SU-DHL-6 (cell line): Measurements from ENCODE around the gene FYCO1.
A peak's percentile ranks its signal among the peaks of the same experiment; 100 is the strongest.
"Not testable (repeated sequence)": the region's sequence is repeated elsewhere in the genome, so short reads cannot be mapped to it uniquely, and the experiment has no call there.

Experiments
- H2AFZ ChIP-seq: fragments of 200-600 bp; sonication (generic); 2 replicates; pipeline ENCODE4 v1.6.1; 2014; ENCODE audit warnings: low read depth, mild to moderate bottlenecking, moderate library complexity, mixed read lengths, antibody characterized with exemption, low read length; ENCODE audit not compliant: severe bottlenecking
- H3F3A ChIP-seq: fragments of 200-600 bp; shearing (Covaris generic); 2 replicates; pipeline ENCODE4 v1.6.0; 2016; ENCODE audit warnings: antibody characterized with exemption, mild to moderate bottlenecking; ENCODE audit not compliant: insufficient read depth
- H3K27ac ChIP-seq: fragments of 200-600 bp; sonication (generic); 2 replicates; pipeline ENCODE4 v1.5.1; 2016; ENCODE audit warnings: low read depth, mild to moderate bottlenecking, low read length, moderate library complexity, mixed read lengths
- H3K27me3 ChIP-seq: fragments of 200-600 bp; sonication (generic), shearing (Covaris generic); 2 replicates; pipeline ENCODE4 v1.6.0; 2014; ENCODE audit warnings: mild to moderate bottlenecking, low read length
- H3K36me3 ChIP-seq: fragments of 200-600 bp; sonication (generic); 2 replicates; pipeline ENCODE4 v1.6.1; 2014; ENCODE audit warnings: mild to moderate bottlenecking, low read length, mixed read lengths
- H3K4me2 ChIP-seq: fragments of 300-600, 200-600 bp; shearing (Covaris generic), sonication (generic); 2 replicates; pipeline ENCODE4 v1.6.0; 2014; ENCODE audit warnings: low read length, low read depth, mild to moderate bottlenecking; ENCODE audit not compliant: poor library complexity, severe bottlenecking
- H3K4me3 ChIP-seq: fragments of 200-600 bp; sonication (generic); 2 replicates; pipeline ENCODE4 v1.5.1; 2014; ENCODE audit warnings: antibody characterized with exemption, low read length, mild to moderate bottlenecking, mixed read lengths; ENCODE audit not compliant: insufficient read depth, poor library complexity, severe bottlenecking
- H3K79me2 ChIP-seq: fragments of 200-600 bp; sonication (generic); 2 replicates; pipeline ENCODE4 v1.6.1; 2014; ENCODE audit warnings: mild to moderate bottlenecking, low read length, moderate library complexity; ENCODE audit not compliant: insufficient read depth
- H3K9ac ChIP-seq: fragments of 200-600 bp; sonication (generic); 2 replicates; pipeline ENCODE4 v1.7.0; 2014; ENCODE audit warnings: mild to moderate bottlenecking, low read length
- H3K9me2 ChIP-seq: fragments of 200-600 bp; sonication (generic); replicated peaks from 2 replicates; pipeline ENCODE4 v1.6.1; 2014; ENCODE audit warnings: low read length; ENCODE audit not compliant: insufficient read depth
- H3K9me3 ChIP-seq: fragments of 200-600 bp; sonication (generic); 2 replicates; pipeline ENCODE4 v1.6.1; 2014; ENCODE audit warnings: low read length, mixed read lengths; ENCODE audit not compliant: insufficient read depth
- H4K20me1 ChIP-seq: fragments of 200-600 bp; sonication (generic); 2 replicates; pipeline ENCODE4 v1.6.1; 2014; ENCODE audit warnings: low read depth, mild to moderate bottlenecking, antibody characterized with exemption, low read length, moderate library complexity, mixed read lengths
- CTCF ChIP-seq: fragments of 200-600 bp; sonication (generic); IDR thresholded peaks from one replicate; pipeline ENCODE4 v1.5.1; 2017; ENCODE audit warnings: antibody characterized with exemption, mild to moderate bottlenecking, low read length, moderate library complexity; ENCODE audit not compliant: insufficient read depth, poor library complexity, severe bottlenecking
- EZH2phosphoT487 ChIP-seq: fragments of 200-600 bp; sonication (generic), shearing (Covaris generic); conservative IDR thresholded peaks from 2 replicates; pipeline ENCODE4 v1.6.1; 2018; ENCODE audit warnings: mild to moderate bottlenecking, antibody characterized with exemption, low read length, moderate library complexity, mixed read lengths

The FYCO1 gene

DNA sequence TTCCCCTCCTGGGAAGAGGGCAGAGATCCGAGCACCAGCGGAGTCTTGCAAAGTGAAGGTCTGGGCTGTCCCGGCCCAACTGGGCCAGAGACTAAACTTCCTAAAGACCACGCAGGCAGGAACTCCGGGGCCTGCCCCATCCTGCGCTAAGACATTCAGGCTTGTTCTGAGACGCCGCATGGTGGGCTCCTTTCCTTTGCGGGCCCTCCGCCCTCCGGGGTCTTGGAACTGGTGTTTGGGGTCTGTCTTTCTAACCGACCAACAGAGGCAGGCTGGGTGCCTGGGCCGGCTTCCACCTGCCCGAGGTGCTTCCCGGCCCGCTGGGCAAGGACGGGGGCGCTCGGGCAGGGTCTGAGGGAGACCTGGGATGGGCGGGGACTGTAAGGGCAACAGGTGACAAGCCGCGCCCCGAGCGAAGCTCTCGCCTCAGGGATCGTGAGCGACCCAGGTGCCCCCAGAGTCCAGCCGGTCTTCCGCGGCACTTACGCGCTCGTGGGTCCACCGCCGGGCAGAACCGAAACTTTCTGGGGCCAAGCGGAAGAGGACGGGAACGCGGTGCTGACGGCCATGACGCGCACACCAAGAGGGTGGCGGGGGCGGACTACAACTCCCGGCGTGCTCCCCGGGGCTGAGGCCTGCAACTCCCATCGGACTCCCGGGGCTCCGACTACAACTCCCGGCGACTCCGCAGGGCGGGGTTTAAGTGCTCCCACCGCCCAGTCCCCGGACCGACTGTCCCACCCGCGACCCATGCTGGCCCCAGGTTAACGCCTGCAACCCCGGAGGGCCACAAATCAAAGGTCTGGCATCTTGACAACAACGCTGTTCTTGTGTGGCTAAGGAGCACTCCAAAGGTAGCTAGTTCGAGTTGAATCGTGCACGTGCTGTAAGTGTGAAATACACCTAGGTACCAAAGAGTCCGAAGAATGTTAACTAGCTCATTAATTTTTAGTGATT lies at the start of gene FYCO1:
TSS of gene FYCO1 (minus strand) at position 589 of the 957 bp plus-strand sequence. CDS start 10,914 bp downstream, outside the sequence.
- Histone ChIP-seq H3K4me2 (peak within 1 kb of the TSS; percentile 68), H3K4me3 (peak within 1 kb of the TSS; percentile 74), H3K9me2 (no peaks in the 10 kb centered on the region), H3K36me3 (no peaks in the 10 kb centered on the region), H3K27me3 (no peaks in the 10 kb centered on the region), H2AFZ (peak within 1 kb of the TSS; percentile 100), H3K9me3 (no peaks in the 10 kb centered on the region), H3K27ac (peak within 1 kb of the TSS; percentile 43), H3F3A (no peaks in the 10 kb centered on the region), H4K20me1 (no peaks in the 10 kb centered on the region), H3K9ac (peak within 1 kb of the TSS; percentile 78), H3K79me2 (peaks cover 32% of the 10 kb centered on the region)
- no peak for TF ChIP-seq EZH2phosphoT487
- TF ChIP-seq CTCF = no peak

DNA sequence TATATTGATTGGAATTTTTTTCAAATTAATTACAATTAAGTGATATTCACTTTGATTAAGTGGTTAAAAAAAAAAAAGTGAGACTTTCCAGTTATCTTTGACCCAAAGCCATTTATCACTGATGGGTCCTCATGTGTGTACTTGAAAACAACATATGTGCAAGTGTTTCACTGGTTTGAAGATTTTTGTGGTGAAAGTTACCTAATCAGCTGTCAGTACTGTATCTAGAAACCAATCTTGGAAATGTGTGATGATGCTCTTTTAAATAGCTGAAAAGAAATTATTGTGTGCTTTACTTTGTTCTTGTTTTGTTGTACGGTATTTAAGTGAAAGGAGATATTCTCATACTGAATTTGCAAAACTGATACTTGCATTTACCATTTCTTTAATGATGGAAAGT lies 43.3 kb upstream of the FYCO1 start:
- no peak overlapping the region for H3K4me3 ChIP-seq
- no peaks in the 10 kb centered on the region for H4K20me1 ChIP-seq
- no peak for TF ChIP-seq CTCF
- TF ChIP-seq EZH2phosphoT487 = no peak
- H3K79me2 ChIP-seq = no peaks in the 10 kb centered on the region
- H3K9me2 ChIP-seq = no peaks in the 10 kb centered on the region
- H2AFZ ChIP-seq = no peak overlapping the region
- H3K9ac ChIP-seq = no peak overlapping the region
- no peaks in the 10 kb centered on the region for H3F3A ChIP-seq
- no peaks in the 10 kb centered on the region for H3K36me3 ChIP-seq
- H3K9me3 ChIP-seq = no peaks in the 10 kb centered on the region
- no peak overlapping the region for H3K27ac ChIP-seq
- H3K27me3 ChIP-seq = no peaks in the 10 kb centered on the region
- no peak overlapping the region for H3K4me2 ChIP-seq

DNA sequence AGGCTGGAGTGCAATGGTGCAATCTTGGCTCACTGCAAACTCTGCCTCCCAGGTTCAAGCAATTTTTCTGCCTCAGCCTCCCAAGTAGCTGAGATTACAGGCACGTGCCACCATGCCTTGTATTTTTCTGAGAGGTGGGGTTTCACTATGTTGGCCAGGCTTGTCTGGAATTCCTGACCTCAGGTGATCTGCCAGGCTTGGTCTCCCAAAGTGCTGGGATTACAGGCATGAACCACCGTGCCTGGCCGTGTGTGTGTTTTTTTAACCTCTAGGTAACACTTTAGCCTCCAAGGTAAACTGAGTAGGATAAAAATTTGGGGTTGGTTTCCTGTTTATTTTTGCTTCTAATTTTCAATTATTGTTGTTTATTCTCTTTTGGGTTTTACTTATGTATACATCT lies 42.4 kb upstream of the FYCO1 start:
- not testable (repeated sequence) for H3K4me2 ChIP-seq, H3K79me2 ChIP-seq, H3K9ac ChIP-seq, H3K9me2 ChIP-seq, H4K20me1 ChIP-seq, H2AFZ ChIP-seq, H3F3A ChIP-seq, H3K4me3 ChIP-seq, H3K27me3 ChIP-seq, H3K9me3 ChIP-seq, H3K27ac ChIP-seq, H3K36me3 ChIP-seq

DNA sequence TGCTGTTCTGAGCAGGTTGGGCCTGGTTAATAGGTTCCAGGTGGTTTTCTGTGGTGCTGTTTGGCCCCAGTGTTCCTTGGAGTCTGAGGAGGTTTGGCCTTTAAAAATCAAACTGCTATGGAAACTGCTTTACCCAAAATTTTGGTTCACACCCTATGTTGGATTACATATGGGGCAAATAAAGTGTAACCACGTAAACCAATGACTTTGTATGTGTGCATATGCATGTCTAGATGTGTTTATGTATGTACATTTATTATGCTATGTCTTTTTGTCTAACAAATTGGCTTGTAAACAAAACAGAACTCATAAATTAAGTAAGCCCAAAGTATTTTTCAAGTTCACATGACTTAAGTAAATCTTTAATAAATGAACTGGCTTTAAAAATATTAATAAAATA lies 40.6 kb upstream of the FYCO1 start:
- TF ChIP-seq CTCF (no peak), EZH2phosphoT487 (no peak)
- Histone ChIP-seq H3F3A (no peaks in the 10 kb centered on the region), H3K36me3 (no peaks in the 10 kb centered on the region; the same call in 1 of the 2 replicates), H3K27ac (no peak overlapping the region), H3K9me2 (no peaks in the 10 kb centered on the region), H3K4me3 (no peak overlapping the region), H3K9ac (no peak overlapping the region), H3K27me3 (no peaks in the 10 kb centered on the region), H3K4me2 (no peak overlapping the region), H2AFZ (no peak overlapping the region), H3K79me2 (no peaks in the 10 kb centered on the region), H3K9me3 (peaks cover 13% of the 10 kb centered on the region; the same call in 1 of the 2 replicates), H4K20me1 (no peaks in the 10 kb centered on the region)
